NT2/D1 (cell line): ENCODE results near the gene CELF5.

Source experiments
- DNase-seq: peaks from one replicate; pipeline ENCODE4 v3.0.0-alpha.2; 2011; ENCODE audit warnings: low read depth, low spot score
- H3K27me3 ChIP-seq: 2 replicates; pipeline ENCODE4 v1.6.0; 2011; ENCODE audit warnings: mild to moderate bottlenecking; ENCODE audit not compliant: insufficient read length, insufficient read depth
- H3K36me3 ChIP-seq: 2 replicates; pipeline ENCODE4 v1.6.1; 2011; ENCODE audit warnings: mild to moderate bottlenecking, low read length, mixed read lengths; ENCODE audit not compliant: insufficient read depth, insufficient read length
- H3K4me1 ChIP-seq: 2 replicates; pipeline ENCODE4 v1.5.1; 2011; ENCODE audit not compliant: insufficient read depth, insufficient read length
- H3K4me3 ChIP-seq: 2 replicates; pipeline ENCODE4 v1.5.1; 2011; ENCODE audit warnings: low read depth; ENCODE audit not compliant: insufficient read length
- H3K9ac ChIP-seq: 2 replicates; pipeline ENCODE4 v1.6.0; 2011; ENCODE audit warnings: low read depth; ENCODE audit not compliant: insufficient read length
- H3K9me3 ChIP-seq: 2 replicates; pipeline ENCODE4 v1.5.1; 2011; ENCODE audit warnings: mild to moderate bottlenecking, low read length; ENCODE audit not compliant: insufficient read depth
- SUZ12 ChIP-seq: IDR thresholded peaks from 2 replicates; pipeline ENCODE4 v1.6.1; 2011; ENCODE audit not compliant: insufficient read length, insufficient read depth; ENCODE audit errors: extremely low read depth
- YY1 ChIP-seq: IDR thresholded peaks from 2 replicates; pipeline ENCODE4 v1.6.1; 2011; ENCODE audit not compliant: insufficient read length, insufficient read depth
- ZNF274 ChIP-seq: IDR thresholded peaks from 2 replicates; pipeline ENCODE4 v1.6.1; 2011; ENCODE audit warnings: mild to moderate bottlenecking, low read depth, low read length

CELF5 gene

DNA sequence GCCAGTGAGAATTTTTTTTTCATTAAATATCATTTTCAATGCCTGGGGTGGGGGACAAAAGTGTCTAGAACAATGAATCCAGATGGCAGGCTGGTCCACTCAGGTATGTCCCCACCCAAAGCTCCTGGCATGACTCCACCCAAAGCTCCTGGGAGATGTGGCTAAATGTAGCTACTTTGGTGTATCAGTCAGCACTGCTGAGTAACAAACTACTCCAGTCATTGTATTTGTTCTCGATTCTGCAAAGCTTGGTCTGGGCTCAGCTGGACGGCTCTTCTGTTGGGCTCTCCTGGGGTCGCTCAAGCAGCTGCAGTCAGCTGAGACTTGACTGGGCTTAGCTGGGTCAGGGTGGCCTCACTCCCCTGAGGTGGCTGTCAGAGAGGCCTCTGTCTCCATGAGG lies 48.5 kb downstream of the CELF5 start:
- Histone ChIP-seq H3K9ac (no peak overlapping the region), H3K27me3 (peaks cover 4% of the 10 kb centered on the region), H3K9me3 (peaks cover 11% of the 10 kb centered on the region; the same call in 1 of the 2 replicates), H3K4me1 (peaks cover 8% of the 10 kb centered on the region), H3K4me3 (no peak overlapping the region), H3K36me3 (no peaks in the 10 kb centered on the region)
- no peak for DNase-seq
- TF ChIP-seq SUZ12 (no peak), ZNF274 (no peak), YY1 (no peak)

- Histone ChIP-seq H3K27me3 (peaks cover 4% of the 10 kb centered on the region), H3K9me3 (peaks cover 11% of the 10 kb centered on the region; the same call in 1 of the 2 replicates), H3K36me3 (no peaks in the 10 kb centered on the region), H3K4me3 (no peak overlapping the region), H3K4me1 (peaks cover 8% of the 10 kb centered on the region), H3K9ac (peak overlapping the region; percentile 13)
- TF ChIP-seq SUZ12 = no peak
- no peak for TF ChIP-seq ZNF274
- TF ChIP-seq YY1 = no peak
- DNase-seq = no peak
These were observed 49.9 kb downstream of the CELF5 start for GRCh38 chr19:3274245-3274941.

- peaks cover 4% of the 10 kb centered on the region for H3K27me3 ChIP-seq
- peaks cover 8% of the 10 kb centered on the region for H3K4me1 ChIP-seq
- peak overlapping the region; percentile 81 for H3K9ac ChIP-seq
- no peak for TF ChIP-seq SUZ12
- no peak for TF ChIP-seq YY1
- TF ChIP-seq ZNF274 = no peak
- no peaks in the 10 kb centered on the region for H3K36me3 ChIP-seq
- H3K9me3 ChIP-seq = peaks cover 11% of the 10 kb centered on the region; the same call in 1 of the 2 replicates
- peak; percentile 72 for DNase-seq
- peak overlapping the region; percentile 69 for H3K4me3 ChIP-seq
These were observed 50.6 kb downstream of the CELF5 start for GRCh38 chr19:3274942-3275582.

GRCh38 chr19:3275583-3276340 lies 51.3 kb downstream of the CELF5 start:
- TF ChIP-seq SUZ12 (no peak), YY1 (no peak), ZNF274 (no peak)
- peaks cover 4% of the 10 kb centered on the region for H3K27me3 ChIP-seq
- peaks cover 11% of the 10 kb centered on the region; the same call in 1 of the 2 replicates for H3K9me3 ChIP-seq
- DNase-seq = peak; percentile 91
- H3K36me3 ChIP-seq = no peaks in the 10 kb centered on the region
- peak overlapping the region; percentile 81 for H3K9ac ChIP-seq
- peak overlapping the region; percentile 69 for H3K4me3 ChIP-seq
- H3K4me1 ChIP-seq = peaks cover 8% of the 10 kb centered on the region

DNA sequence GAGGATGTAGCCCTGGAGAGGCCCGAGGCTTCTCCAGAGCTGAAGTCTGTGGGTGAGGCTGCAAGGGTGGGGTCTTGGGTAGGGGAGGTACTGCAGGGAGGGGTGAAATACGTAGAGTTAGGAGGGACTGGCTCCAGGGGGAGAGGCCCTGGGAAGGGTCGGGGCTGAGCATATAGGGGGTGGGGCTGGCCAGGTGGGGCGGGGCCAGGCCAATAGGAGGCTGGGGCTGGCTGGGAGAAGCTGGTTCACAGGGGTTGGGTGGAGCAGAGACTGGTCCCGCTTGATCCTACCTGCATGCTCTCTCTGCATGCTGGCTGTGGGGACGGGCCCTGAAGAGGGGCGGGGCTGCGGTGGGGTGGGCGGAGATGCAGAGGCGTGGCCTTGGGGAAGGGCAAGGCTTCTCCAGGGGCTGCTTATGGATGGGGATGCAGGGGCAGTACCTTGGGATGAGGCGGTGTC lies 51.9 kb downstream of the CELF5 start:
- H3K4me3 ChIP-seq = no peak overlapping the region
- peaks cover 8% of the 10 kb centered on the region for H3K4me1 ChIP-seq
- TF ChIP-seq ZNF274 (no peak), SUZ12 (no peak), YY1 (no peak)
- H3K36me3 ChIP-seq = no peaks in the 10 kb centered on the region
- DNase-seq = no peak
- H3K27me3 ChIP-seq = peaks cover 4% of the 10 kb centered on the region
- H3K9me3 ChIP-seq = peaks cover 11% of the 10 kb centered on the region; the same call in 1 of the 2 replicates
- no peak overlapping the region for H3K9ac ChIP-seq

DNA sequence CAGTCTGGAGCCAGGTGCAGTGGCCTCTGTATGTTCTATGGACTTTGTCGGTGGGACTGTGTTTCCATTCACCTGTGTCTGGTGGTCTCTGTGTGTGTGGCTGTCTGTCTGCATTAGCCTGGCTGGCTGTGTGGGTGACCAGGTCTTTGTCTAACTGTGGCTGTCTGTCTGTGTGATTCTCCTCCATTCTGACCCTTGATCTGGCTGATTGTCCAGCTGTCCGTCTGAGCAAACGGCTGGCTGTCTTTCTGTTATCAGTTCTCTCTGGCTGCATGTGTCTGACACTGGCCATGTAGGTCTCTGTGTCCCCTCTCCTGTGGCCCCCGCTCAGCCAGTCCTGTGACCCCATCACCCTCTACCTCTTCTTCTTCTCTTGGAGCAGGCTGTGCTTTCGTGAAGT lies 53.2 kb downstream of the CELF5 start:
- no peak for DNase-seq
- no peak for TF ChIP-seq SUZ12
- no peak for TF ChIP-seq YY1
- TF ChIP-seq ZNF274 = no peak
- peaks cover 9% of the 10 kb centered on the region; the same call in 1 of the 2 replicates for H3K9me3 ChIP-seq
- no peaks in the 10 kb centered on the region for H3K36me3 ChIP-seq
- H3K4me1 ChIP-seq = peaks cover 8% of the 10 kb centered on the region
- H3K27me3 ChIP-seq = peaks cover 9% of the 10 kb centered on the region
- no peak overlapping the region for H3K4me3 ChIP-seq
- no peak overlapping the region for H3K9ac ChIP-seq
